HG02610 (cell line): ENCODE data around the gene L3MBTL3.
"Not testable (repeated sequence)": the region's sequence is repeated elsewhere in the genome, so short reads cannot be mapped to it uniquely, and the experiment has no call there.

Experiments used
- ATAC-seq: cut with Tn5 transposase; IDR thresholded peaks from one replicate; pipeline ENCODE4 v1.9.1; 2021; ENCODE audit warnings: mild to moderate bottlenecking, moderate library complexity; ENCODE audit not compliant: unreplicated experiment

L3MBTL3 gene

GRCh38 chr6:130070792-130071191 lies 52.4 kb downstream of the L3MBTL3 start:
- ATAC-seq = no peak

GRCh38 chr6:130075879-130076460 lies 57.6 kb downstream of the L3MBTL3 start:
- no peak for ATAC-seq

GRCh38 chr6:130076512-130076911 lies 58.1 kb downstream of the L3MBTL3 start:
- no peak for ATAC-seq

- ATAC-seq = no peak
These were observed 72.4 kb downstream of the L3MBTL3 start for GRCh38 chr6:130090796-130091195.

- ATAC-seq = no peak
These were observed 75.2 kb downstream of the L3MBTL3 start for GRCh38 chr6:130093546-130093945.

- no peak for ATAC-seq
These were observed 79.9 kb downstream of the L3MBTL3 start for GRCh38 chr6:130098317-130098716.

GRCh38 chr6:130099119-130099518 lies 80.7 kb downstream of the L3MBTL3 start:
- no peak for ATAC-seq

GRCh38 chr6:130105996-130106704 lies 87.8 kb downstream of the L3MBTL3 start:
- ATAC-seq = peak; percentile 90

- ATAC-seq = no peak
These were observed 89.3 kb downstream of the L3MBTL3 start for GRCh38 chr6:130107710-130108109.

- ATAC-seq = no peak
These were observed 92.7 kb downstream of the L3MBTL3 start for GRCh38 chr6:130111031-130111430.

GRCh38 chr6:130113201-130113710 lies 94.9 kb downstream of the L3MBTL3 start:
- no peak for ATAC-seq

GRCh38 chr6:130115036-130115435 lies 96.7 kb downstream of the L3MBTL3 start:
- ATAC-seq = peak; percentile 90

- ATAC-seq = no peak
These were observed 97.9 kb downstream of the L3MBTL3 start for GRCh38 chr6:130116273-130116672.

- ATAC-seq = not testable (repeated sequence)
These were observed 98.9 kb downstream of the L3MBTL3 start for GRCh38 chr6:130117187-130117701.

GRCh38 chr6:130118236-130118635 lies 99.9 kb downstream of the L3MBTL3 start:
- peak; percentile 32 for ATAC-seq

- no peak for ATAC-seq
These were observed 100.8 kb downstream of the L3MBTL3 start for GRCh38 chr6:130119211-130119610.

GRCh38 chr6:130120731-130121130 lies 102.3 kb downstream of the L3MBTL3 start:
- ATAC-seq = no peak

GRCh38 chr6:130122243-130122642 lies 103.9 kb downstream of the L3MBTL3 start:
- no peak for ATAC-seq

- no peak for ATAC-seq
These were observed 108.8 kb downstream of the L3MBTL3 start for GRCh38 chr6:130127195-130127594.

GRCh38 chr6:130128326-130128725 lies 109.9 kb downstream of the L3MBTL3 start:
- no peak for ATAC-seq

- no peak for ATAC-seq
These were observed 111.4 kb downstream of the L3MBTL3 start for GRCh38 chr6:130129762-130130246.

- ATAC-seq = peak; percentile 91
These were observed 113.9 kb downstream of the L3MBTL3 start for GRCh38 chr6:130132286-130132701.
